GM21786 (cell line): ENCODE results near the gene SERPINB11.
A peak's percentile ranks its signal among the peaks of the same experiment; 100 is the strongest.
"Not testable (repeated sequence)": the region's sequence is repeated elsewhere in the genome, so short reads cannot be mapped to it uniquely, and the experiment has no call there.

Experiments
- ATAC-seq: cut with Tn5 transposase; IDR thresholded peaks from one replicate; pipeline ENCODE4 v1.9.1; 2021; ENCODE audit not compliant: unreplicated experiment

The SERPINB11 gene

GRCh38 chr18:63702660-63703059 lies at the start of gene SERPINB11:
SERPINB11 (plus strand) TSS chr18:63702960; CDS start chr18:63710194, 7,234 bp downstream.
- no peak for ATAC-seq

- not testable (repeated sequence) for ATAC-seq
These were observed 43.8 kb upstream of the SERPINB11 start for GRCh38 chr18:63658920-63659319.

- ATAC-seq: not testable (repeated sequence)
These were observed 41.0 kb upstream of the SERPINB11 start, which contains the start of gene SERPINB3 for GRCh38 chr18:63661750-63662149. SERPINB3 (minus strand) TSS chr18:63661893; CDS start chr18:63661216, 677 bp downstream.

GRCh38 chr18:63664571-63664970 lies 38.2 kb upstream of the SERPINB11 start:
- ATAC-seq: no peak

GRCh38 chr18:63676526-63677323 lies 26.0 kb upstream of the SERPINB11 start:
- ATAC-seq: peak; percentile 74

GRCh38 chr18:63677500-63678225 lies 25.1 kb upstream of the SERPINB11 start:
- no peak for ATAC-seq

- ATAC-seq: no peak
These were observed 22.7 kb upstream of the SERPINB11 start for GRCh38 chr18:63679820-63680606.

GRCh38 chr18:63681449-63682340 lies 21.1 kb upstream of the SERPINB11 start:
- no peak for ATAC-seq

- ATAC-seq: no peak
These were observed 19.6 kb upstream of the SERPINB11 start for GRCh38 chr18:63683152-63683551.

GRCh38 chr18:63683890-63684289 lies 18.9 kb upstream of the SERPINB11 start:
- ATAC-seq: no peak

- ATAC-seq: no peak
These were observed 18.0 kb upstream of the SERPINB11 start for GRCh38 chr18:63684718-63685117.

GRCh38 chr18:63686871-63687270 lies 15.9 kb upstream of the SERPINB11 start:
- ATAC-seq: no peak

- ATAC-seq: no peak
These were observed 13.7 kb upstream of the SERPINB11 start for GRCh38 chr18:63689064-63689463.

GRCh38 chr18:63697097-63697660 lies 5.6 kb upstream of the SERPINB11 start:
- ATAC-seq: no peak

GRCh38 chr18:63700501-63700900 lies 2.3 kb upstream of the SERPINB11 start:
- ATAC-seq: no peak

- ATAC-seq: no peak
These were observed 808 bp upstream of the SERPINB11 start for GRCh38 chr18:63701952-63702351.

GRCh38 chr18:63705401-63705800 lies 2.6 kb downstream of the SERPINB11 start:
- no peak for ATAC-seq

GRCh38 chr18:63707816-63708215 lies 5.1 kb downstream of the SERPINB11 start:
- ATAC-seq: no peak

- ATAC-seq: no peak
These were observed 5.9 kb downstream of the SERPINB11 start for GRCh38 chr18:63708650-63709049.
